Uterus (tissue), 4 donors: Measurements from ENCODE around the gene PLPP2. TPM values are rescaled to one million over a fixed set of nuclear protein-coding genes. Genes with fewer than 3 reads are reported as not detected.

Experiments
- DNase-seq, 2 donors: peaks; one replicate each; pipeline ENCODE4 v3.0.0-alpha.2; 2019 to 2020
- H3K27ac ChIP-seq, 2 donors: fragments of 200-600 bp; sonication (generic); 1 replicate in 1 of 2; 2 replicates in 1 of 2; pipeline ENCODE4 v1.5.1; 2016 to 2018
- H3K27me3 ChIP-seq, 2 donors: fragments of 200-600 bp; sonication (generic); one replicate each; pipeline ENCODE4 v1.5.1; 2018 to 2019; ENCODE audit warnings: control low read depth in 1 of 2
- H3K36me3 ChIP-seq, 2 donors: fragments of 200-600 bp; sonication (generic); one replicate each; pipeline ENCODE4 v1.5.1; 2019; ENCODE audit warnings: control low read depth in 1 of 2
- H3K4me1 ChIP-seq, 2 donors: fragments of 200-600 bp; sonication (generic); one replicate each; pipeline ENCODE4 v1.5.1; 2018 to 2019; ENCODE audit warnings: control low read depth in 1 of 2
- H3K4me3 ChIP-seq, 2 donors: fragments of 200-600 bp; sonication (generic); 1 replicate in 1 of 2; 2 replicates in 1 of 2; pipeline ENCODE4 v1.5.1; 2018 to 2019; ENCODE audit warnings: mild to moderate bottlenecking in 1 of 2
- H3K9me3 ChIP-seq, 2 donors: fragments of 200-600 bp; sonication (generic); one replicate each; pipeline ENCODE4 v1.5.1; 2019; ENCODE audit warnings: control low read depth in 1 of 2
- POLR2A ChIP-seq, 2 donors: fragments of 450-650 bp; IDR thresholded peaks; one replicate each; pipeline ENCODE4 v1.6.1; 2016; ENCODE audit warnings: antibody characterized with exemption in 2 of 2, mild to moderate bottlenecking in 1 of 2, moderate library complexity in 1 of 2
- intact Hi-C: fragments of 100-400 bp; cut with DNase I; formaldehyde crosslinking; loops from one replicate; pipeline ENCODE4 v1.15.1; 2023; ENCODE audit warnings: low total_unique reads
- total RNA-seq, 4 donors: library from RNA; depleted of rRNA in 3 of 4; stranded (reverse); fragments of >200 nt in 3 of 4; gene quantifications; one replicate each; pipeline versions ENCODE4 v1.1.0 to v1.2.4, GENCODE V29; 2014 to 2023
- TF ChIP-seq, protein P1 (sequence below), 4 experiments: fragments of 200-600 bp in 2 of 4; fragments of 450-650 bp in 2 of 4; sonication (generic) in 2 of 4; IDR thresholded peaks; one replicate each; pipeline ENCODE4 v1.5.1; 2016 to 2019; ENCODE audit warnings: antibody characterized with exemption in 4 of 4, mild to moderate bottlenecking in 2 of 4, moderate library complexity in 1 of 4
- donor health status: DM: yes; HTN: yes; CAD: no.

Gene PLPP2
- total RNA-seq, 4 donors from 2014 or later = 4.9 to 55.3 (median 15.3) TPM

DNA sequence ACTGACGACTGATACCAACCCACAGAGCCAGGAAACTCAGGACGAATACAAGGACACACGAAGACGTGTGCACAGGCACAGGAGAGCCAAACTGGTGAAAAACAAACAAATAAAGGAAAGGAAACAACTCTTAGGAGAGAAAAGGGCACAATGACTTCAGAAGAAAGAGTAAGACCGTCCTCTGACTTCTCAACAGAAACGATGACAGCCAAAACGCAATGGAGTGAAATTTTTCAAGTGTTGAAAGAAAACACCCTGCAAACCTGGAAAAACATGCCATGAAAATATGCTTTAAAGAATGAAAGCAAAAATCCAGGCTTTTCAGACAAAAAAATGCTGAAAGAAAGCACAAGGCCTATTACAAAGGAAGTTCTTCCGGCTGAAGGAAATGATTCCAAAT is 24.6 kb upstream of the PLPP2 start:
- intact Hi-C loops = no loop called here
- Histone ChIP-seq H3K27ac (no peak overlapping the region), H3K36me3 (no peaks in the 10 kb centered on the region)

DNA sequence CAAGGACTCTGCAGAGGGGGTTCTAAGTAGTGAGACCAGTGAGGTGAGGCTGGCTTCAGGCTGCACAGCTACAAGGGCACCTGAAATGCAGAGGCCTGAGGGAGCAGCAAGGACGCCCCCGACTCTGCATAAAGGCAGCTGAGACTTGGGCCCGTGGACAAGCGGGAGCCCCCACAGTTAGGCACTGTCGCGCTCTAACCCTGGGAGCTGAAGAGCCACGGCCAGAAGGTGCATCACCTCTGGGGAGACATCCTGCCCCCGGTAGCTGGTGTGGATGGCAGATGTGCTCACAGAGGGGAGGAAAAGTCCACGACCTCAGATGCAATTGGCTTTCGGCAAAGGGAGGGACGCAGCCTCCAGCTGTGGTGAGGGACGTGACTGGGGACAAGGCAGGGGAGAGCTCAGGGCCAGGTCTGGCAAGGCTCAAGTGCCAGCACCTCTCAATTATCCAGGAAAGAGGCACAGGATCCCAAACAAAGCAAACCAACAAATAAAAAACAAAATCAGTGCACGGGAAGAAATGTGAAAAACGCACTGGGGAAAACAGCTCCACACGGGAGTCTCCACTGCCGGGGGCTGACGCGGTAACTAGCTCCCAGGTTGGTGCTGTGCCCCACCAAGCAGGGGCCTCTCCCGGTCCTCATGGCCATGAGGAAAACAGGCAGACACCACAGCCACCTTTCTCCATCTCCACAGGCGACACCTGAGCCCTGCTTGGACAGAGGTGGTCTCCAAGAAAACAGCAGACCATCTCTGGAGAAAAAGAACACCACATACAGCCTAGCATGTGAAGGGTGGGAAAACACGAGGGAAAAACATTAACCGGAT is 23.0 kb upstream of the PLPP2 start:
- Histone ChIP-seq H3K36me3 (no peaks in the 10 kb centered on the region), H3K9me3 (no peaks in the 10 kb centered on the region), H3K4me3 (no peak overlapping the region), H3K4me1 (no peaks in the 10 kb centered on the region), H3K27ac (no peak overlapping the region), H3K27me3 (no peaks in the 10 kb centered on the region)
- DNase-seq = peak in 1 of 2 donors; percentile 11
- intact Hi-C loops = no loop called here
- TF ChIP-seq, protein P1, sequence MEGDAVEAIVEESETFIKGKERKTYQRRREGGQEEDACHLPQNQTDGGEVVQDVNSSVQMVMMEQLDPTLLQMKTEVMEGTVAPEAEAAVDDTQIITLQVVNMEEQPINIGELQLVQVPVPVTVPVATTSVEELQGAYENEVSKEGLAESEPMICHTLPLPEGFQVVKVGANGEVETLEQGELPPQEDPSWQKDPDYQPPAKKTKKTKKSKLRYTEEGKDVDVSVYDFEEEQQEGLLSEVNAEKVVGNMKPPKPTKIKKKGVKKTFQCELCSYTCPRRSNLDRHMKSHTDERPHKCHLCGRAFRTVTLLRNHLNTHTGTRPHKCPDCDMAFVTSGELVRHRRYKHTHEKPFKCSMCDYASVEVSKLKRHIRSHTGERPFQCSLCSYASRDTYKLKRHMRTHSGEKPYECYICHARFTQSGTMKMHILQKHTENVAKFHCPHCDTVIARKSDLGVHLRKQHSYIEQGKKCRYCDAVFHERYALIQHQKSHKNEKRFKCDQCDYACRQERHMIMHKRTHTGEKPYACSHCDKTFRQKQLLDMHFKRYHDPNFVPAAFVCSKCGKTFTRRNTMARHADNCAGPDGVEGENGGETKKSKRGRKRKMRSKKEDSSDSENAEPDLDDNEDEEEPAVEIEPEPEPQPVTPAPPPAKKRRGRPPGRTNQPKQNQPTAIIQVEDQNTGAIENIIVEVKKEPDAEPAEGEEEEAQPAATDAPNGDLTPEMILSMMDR (IDR thresholded peaks at IDR 0.05) = no peak
- TF ChIP-seq POLR2A (IDR thresholded peaks at IDR 0.05) = no peak

More for the DNA sequence above, 24.6 kb upstream of the PLPP2 start:
- H3K27me3 ChIP-seq = no peaks in the 10 kb centered on the region
- H3K9me3 ChIP-seq = no peaks in the 10 kb centered on the region
- TF ChIP-seq POLR2A (IDR thresholded peaks at IDR 0.05) = no peak
- TF ChIP-seq, protein P1 (IDR thresholded peaks at IDR 0.05) = no peak
- no peaks in the 10 kb centered on the region for H3K4me1 ChIP-seq
- no peak overlapping the region for H3K4me3 ChIP-seq
- no peak for DNase-seq

DNA sequence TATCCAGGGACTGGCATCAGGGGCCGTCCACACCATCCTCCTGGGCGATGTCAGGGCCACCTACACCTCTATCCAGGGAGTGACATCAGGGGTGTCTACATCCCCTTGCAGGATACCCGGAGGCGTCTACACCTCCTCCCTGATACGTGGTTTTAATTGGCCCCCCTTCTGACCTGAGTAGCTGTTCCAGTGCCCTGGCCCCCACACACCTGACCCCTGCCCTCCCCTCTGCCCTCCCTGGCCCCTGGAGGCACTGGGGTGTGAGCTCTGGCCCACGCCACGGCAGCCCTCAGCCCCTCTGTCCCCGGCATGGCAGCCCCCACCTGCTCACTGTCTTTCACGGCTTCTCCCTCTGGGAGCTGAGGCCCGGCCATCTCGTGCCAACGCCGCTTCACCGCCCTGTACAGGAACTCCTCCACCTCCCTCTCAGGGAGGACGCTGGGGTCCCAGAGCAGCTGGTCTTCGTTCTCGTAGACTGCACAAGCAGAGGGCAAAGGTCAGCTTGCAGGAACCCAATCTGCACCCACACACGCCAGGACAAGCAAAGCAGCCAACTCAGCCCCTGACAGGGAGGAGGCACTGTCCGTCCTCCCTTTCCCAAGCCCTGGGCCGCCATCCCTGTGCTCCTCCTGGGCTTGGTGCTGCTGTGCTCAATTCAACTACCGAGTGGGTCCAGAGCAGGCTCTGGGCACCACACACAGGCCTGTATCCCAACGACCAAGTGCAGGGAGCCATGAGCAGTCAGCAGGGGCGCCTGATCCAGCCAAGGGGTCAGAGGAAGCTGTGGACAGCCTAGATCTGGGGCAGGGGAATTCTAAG is 22.2 kb upstream of the PLPP2 start:
- TF ChIP-seq POLR2A (IDR thresholded peaks at IDR 0.05) = no peak
- TF ChIP-seq, protein P1 (IDR thresholded peaks at IDR 0.05) = no peak
- intact Hi-C loops = no loop called here
- no peak overlapping the region for H3K4me3 ChIP-seq
- DNase-seq = no peak
- no peaks in the 10 kb centered on the region for H3K36me3 ChIP-seq
- no peaks in the 10 kb centered on the region for H3K27me3 ChIP-seq
- no peak overlapping the region for H3K27ac ChIP-seq
- H3K4me1 ChIP-seq = no peaks in the 10 kb centered on the region
- no peaks in the 10 kb centered on the region for H3K9me3 ChIP-seq

DNA sequence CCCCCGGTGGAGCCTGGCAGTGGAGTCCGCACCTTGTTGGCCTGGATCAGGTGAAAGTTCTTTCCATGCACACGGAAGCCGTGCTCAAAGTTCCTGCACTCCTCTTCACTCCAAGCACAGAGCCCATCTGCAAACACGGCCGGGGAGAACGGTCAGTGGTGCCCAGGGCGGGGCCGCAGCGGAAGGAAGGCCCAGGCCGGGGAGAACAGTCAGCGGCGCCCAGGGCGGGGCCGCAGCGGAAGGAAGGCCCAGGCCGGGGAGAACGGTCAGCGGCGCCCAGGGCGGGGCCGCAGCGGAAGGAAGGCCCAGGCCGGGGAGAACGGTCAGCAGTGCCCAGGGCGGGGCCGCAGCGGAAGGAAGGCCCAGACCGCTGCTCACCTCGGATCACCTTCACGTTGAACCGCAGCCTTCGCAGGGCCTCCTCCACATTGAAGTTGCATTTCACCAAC is 20.6 kb upstream of the PLPP2 start:
- intact Hi-C loops = no loop called here

More for the DNA sequence above, 20.6 kb upstream of the PLPP2 start:
- TF ChIP-seq, protein P1 (IDR thresholded peaks at IDR 0.05) = no peak
- TF ChIP-seq POLR2A (IDR thresholded peaks at IDR 0.05) = no peak
- DNase-seq = peak in 1 of 2 donors; percentile 23
- no peaks in the 10 kb centered on the region for H3K9me3 ChIP-seq
- no peaks in the 10 kb centered on the region for H3K36me3 ChIP-seq
- H3K27ac ChIP-seq = peak overlapping the region in 1 of 2 donors; percentile 47
- no peaks in the 10 kb centered on the region for H3K27me3 ChIP-seq
- no peaks in the 10 kb centered on the region for H3K4me1 ChIP-seq
- H3K4me3 ChIP-seq = no peak overlapping the region
